ENCODE data around the gene OCA2.

Gene OCA2

DNA sequence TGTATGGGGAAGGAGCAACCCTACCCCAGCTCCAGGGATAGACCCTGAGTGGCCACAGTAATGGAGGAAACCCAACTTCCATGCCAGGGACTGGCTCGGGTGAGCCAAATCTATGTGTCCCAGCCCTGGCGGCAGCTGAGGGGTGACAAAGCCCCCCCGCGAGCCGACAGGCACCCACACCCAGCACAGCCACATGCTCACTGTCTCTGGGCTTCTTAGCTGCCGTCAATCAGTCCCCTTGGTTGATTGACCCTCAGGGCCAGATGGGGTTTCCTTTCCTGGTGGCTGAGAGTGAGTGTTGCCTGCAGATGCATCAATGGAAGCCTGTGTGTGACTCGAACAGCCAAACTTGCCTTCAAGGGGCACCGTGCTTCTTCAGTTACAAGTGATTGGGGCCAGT is 2.1 kb upstream of the OCA2 start:
- no peak overlapping the region for H3K27ac ChIP-seq (ENCODE audit: low read length)
- peaks cover 50% of the 10 kb centered on the region for H3K27me3 ChIP-seq (ENCODE audit: low read depth, low read length)
- H3K4me3 ChIP-seq (ENCODE audit: low read depth in 1 of 2, low read length in 2 of 2) = no peak overlapping the region
- H3K4me1 ChIP-seq (ENCODE audit: control insufficient read depth in 1 of 2, insufficient read depth in 2 of 2, low read length in 2 of 2) = peaks cover 0 to 23% of the 10 kb centered on the region in 2 donors
- H3K36me3 ChIP-seq (ENCODE audit: control insufficient read depth in 1 of 2, insufficient read depth in 2 of 2, low read length in 2 of 2) = no peaks in the 10 kb centered on the region
- H3K9me3 ChIP-seq (ENCODE audit: control insufficient read depth in 1 of 2, low read length in 2 of 2) = no peaks in the 10 kb centered on the region

DNA sequence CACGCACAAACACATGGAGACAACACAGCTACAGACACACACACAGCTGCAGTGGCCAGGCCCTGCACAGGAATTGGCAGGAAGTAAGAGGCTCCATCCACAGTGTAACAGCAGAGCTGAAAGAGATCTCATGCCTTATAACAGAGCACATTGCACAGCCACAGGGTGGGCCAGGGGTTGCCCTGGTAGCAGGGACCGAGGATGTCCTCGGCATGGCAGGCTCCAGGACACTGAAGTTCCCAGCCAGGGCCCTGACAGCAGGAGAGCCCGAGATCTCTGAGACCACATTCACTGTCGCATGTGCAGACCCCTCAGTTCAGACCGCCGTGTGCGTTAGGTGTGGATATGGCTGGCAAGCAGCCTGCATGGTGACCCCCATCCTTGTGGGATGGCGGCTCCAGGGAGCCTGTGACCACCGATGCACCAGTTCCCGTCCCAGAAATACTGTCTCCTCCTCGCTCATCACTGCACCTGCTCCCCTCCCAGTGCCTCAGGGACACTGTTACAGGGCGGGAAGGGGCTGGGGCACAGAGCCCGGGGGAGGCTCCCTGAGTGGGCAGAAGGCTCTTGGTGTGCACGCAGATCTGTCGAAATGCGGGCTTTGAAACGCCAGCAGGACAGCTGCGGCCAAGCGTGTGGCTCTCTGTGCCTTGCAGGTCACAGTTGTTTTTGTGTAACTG is 1.5 kb upstream of the OCA2 start:
- Histone ChIP-seq H3K9me3 (ENCODE audit: control insufficient read depth in 1 of 2, low read length in 2 of 2) (no peaks in the 10 kb centered on the region), H3K36me3 (ENCODE audit: control insufficient read depth in 1 of 2, insufficient read depth in 2 of 2, low read length in 2 of 2) (no peaks in the 10 kb centered on the region), H3K27me3 (ENCODE audit: low read depth, low read length) (peaks cover 49% of the 10 kb centered on the region), H3K4me3 (ENCODE audit: low read depth in 1 of 2, low read length in 2 of 2) (no peak overlapping the region), H3K4me1 (ENCODE audit: control insufficient read depth in 1 of 2, insufficient read depth in 2 of 2, low read length in 2 of 2) (peaks cover 0 to 27% of the 10 kb centered on the region in 2 donors), H3K27ac (ENCODE audit: low read length) (no peak overlapping the region)

DNA sequence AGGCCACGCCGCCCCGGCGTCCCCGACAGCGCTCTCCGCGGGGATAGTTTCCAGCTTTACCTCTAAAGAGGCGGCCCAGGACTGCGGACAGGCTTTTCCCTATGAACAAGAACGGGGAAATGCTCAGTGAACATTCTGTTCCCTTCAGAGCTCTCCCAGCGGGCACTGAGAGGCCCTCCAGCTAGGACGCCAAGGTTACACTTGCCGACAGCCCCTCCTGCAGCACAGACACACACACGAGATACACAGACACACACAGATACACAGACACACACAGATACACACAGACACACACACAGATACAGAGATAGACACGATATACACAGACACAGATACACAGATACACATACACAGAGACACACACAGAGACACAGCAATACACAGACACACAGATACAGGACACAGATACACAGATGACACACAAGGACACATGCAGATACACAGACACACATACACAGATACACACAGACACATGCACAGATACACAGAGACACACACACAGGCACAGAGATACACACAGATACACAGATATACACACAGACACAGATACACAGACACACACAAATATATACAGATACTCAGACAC is 533 bp upstream of the OCA2 start:
- no peaks in the 10 kb centered on the region for H3K9me3 ChIP-seq (ENCODE audit: control insufficient read depth in 1 of 2, low read length in 2 of 2)
- peaks cover 0 to 37% of the 10 kb centered on the region in 2 donors for H3K4me1 ChIP-seq (ENCODE audit: control insufficient read depth in 1 of 2, insufficient read depth in 2 of 2, low read length in 2 of 2)
- no peaks in the 10 kb centered on the region for H3K36me3 ChIP-seq (ENCODE audit: control insufficient read depth in 1 of 2, insufficient read depth in 2 of 2, low read length in 2 of 2)
- H3K27ac ChIP-seq (ENCODE audit: low read length) = no peak overlapping the region
- peaks cover 47% of the 10 kb centered on the region for H3K27me3 ChIP-seq (ENCODE audit: low read depth, low read length)
- H3K4me3 ChIP-seq (ENCODE audit: low read depth in 1 of 2, low read length in 2 of 2) = no peak overlapping the region

DNA sequence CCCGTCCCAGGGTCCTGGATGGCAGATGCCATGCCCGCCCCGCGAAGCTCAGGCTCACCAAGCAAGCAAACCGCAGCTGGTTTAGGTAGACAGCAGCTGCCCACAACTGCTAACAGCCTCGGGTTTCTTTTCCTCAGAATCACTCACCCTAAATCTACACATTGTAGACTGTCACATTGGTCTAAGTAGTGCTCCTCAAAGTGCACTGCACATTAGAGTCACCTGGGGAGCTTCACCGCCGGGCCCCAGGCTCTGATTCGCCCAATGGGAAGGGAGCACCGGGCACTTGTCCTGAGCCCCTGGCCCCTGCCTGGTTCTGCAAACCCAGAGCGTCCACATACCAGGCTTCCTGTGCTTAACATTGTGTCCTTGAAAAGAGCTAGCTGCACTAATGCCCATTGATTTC is 752 bp downstream of the OCA2 start:
- H3K36me3 ChIP-seq (ENCODE audit: control insufficient read depth in 1 of 2, insufficient read depth in 2 of 2, low read length in 2 of 2) = no peaks in the 10 kb centered on the region
- H3K4me3 ChIP-seq (ENCODE audit: low read depth in 1 of 2, low read length in 2 of 2) = no peak overlapping the region
- peaks cover 57% of the 10 kb centered on the region for H3K27me3 ChIP-seq (ENCODE audit: low read depth, low read length)
- peaks cover 0 to 42% of the 10 kb centered on the region in 2 donors for H3K4me1 ChIP-seq (ENCODE audit: control insufficient read depth in 1 of 2, insufficient read depth in 2 of 2, low read length in 2 of 2)
- H3K27ac ChIP-seq (ENCODE audit: low read length) = no peak overlapping the region
- H3K9me3 ChIP-seq (ENCODE audit: control insufficient read depth in 1 of 2, low read length in 2 of 2) = no peaks in the 10 kb centered on the region

DNA sequence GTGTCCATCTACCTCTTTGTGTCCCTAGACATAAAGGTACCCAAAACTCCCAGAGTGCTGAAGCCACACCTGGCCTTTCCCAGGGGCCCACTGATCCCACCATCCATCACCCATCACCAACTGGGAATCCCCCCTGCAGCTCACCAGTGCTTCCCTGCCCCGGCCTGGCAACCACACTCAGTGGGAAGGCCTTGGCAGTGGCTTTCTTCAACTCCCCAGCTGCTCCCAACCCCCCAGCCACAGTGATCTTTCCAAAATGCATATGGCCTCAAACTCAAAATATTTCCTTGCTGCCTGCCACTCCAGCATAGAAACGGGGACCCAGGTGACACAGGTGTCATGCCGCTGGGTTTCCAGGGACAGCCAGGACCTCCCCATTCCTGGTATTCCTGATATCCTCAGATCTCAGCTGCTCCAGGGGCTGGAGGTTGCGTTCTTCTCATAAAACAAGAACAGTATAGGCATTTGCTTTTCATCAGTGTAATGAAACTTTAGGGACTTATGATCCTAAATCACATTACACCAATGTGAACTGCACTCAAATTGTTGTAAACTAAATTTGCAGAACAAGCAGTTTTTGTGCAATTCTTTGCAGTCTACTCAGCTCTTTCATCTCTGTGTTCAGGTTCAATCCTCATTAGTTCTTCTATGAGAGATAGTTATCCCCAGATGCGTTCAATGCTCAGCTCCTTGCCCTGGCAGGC is 1.3 kb downstream of the OCA2 start:
- Histone ChIP-seq H3K4me1 (ENCODE audit: control insufficient read depth in 1 of 2, insufficient read depth in 2 of 2, low read length in 2 of 2) (peaks cover 0 to 42% of the 10 kb centered on the region in 2 donors), H3K27ac (ENCODE audit: low read length) (no peak overlapping the region), H3K9me3 (ENCODE audit: control insufficient read depth in 1 of 2, low read length in 2 of 2) (no peaks in the 10 kb centered on the region), H3K36me3 (ENCODE audit: control insufficient read depth in 1 of 2, insufficient read depth in 2 of 2, low read length in 2 of 2) (no peaks in the 10 kb centered on the region), H3K4me3 (ENCODE audit: low read depth in 1 of 2, low read length in 2 of 2) (no peak overlapping the region), H3K27me3 (ENCODE audit: low read depth, low read length) (peaks cover 57% of the 10 kb centered on the region)

DNA sequence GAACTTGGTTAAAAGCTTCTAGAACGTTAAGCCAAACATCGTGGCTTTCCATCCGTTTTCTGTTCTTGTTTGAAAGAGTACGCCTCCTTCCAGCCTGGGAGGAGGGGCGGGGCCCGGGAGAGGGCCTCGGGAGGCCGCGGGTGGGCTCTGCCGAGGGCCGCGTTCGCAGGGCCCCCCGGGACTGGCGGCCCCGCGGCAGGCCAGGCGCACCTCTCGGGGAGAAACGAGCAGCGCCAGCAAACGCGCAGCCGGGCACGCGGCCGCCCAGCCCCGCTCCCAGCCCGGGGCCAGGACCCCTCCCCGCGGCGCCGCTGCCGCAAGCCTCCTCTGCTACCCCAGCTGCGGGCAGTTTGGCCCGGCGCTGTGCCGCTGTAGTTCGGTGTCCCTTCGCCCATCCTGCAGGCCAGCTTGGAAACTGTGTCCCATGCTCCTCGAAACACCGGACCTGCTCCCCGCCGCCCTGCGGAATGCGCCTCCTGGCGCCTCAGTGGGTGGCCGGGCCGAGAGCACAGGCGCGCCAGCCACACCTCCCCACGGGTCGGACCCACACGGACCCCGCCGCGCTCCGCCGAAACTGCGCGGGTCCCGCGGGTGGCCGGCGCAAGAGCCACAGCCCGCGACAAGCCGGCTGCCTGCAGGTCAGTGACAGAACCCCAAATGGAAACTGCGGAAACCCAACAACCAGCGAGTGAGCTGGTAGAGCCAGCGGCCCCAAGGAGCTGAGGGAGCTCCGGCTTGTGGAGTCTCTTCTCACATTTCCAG is 2.3 kb downstream of the OCA2 start:
- Histone ChIP-seq H3K4me3 (ENCODE audit: low read depth in 1 of 2, low read length in 2 of 2) (peak overlapping the region; percentile 61 to 78), H3K9me3 (ENCODE audit: control insufficient read depth in 1 of 2, low read length in 2 of 2) (no peaks in the 10 kb centered on the region), H3K27me3 (ENCODE audit: low read depth, low read length) (peaks cover 57% of the 10 kb centered on the region), H3K4me1 (ENCODE audit: control insufficient read depth in 1 of 2, insufficient read depth in 2 of 2, low read length in 2 of 2) (peaks cover 0 to 42% of the 10 kb centered on the region in 2 donors), H3K27ac (ENCODE audit: low read length) (no peak overlapping the region), H3K36me3 (ENCODE audit: control insufficient read depth in 1 of 2, insufficient read depth in 2 of 2, low read length in 2 of 2) (no peaks in the 10 kb centered on the region)

DNA sequence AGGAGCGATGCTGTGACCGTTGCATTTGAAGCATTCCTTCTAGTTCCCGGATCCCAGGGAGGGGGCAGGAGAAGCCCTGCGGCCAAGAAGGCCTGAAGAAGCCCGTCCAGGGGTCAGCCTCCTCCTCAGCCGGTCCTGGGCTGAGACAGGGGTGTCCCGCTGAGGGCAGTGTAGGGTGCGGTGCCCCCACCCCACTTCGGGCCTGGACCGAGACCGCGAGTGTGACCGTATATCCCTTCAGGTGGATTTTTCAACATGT is 2.8 kb downstream of the OCA2 start:
- H3K27ac ChIP-seq (ENCODE audit: low read length) = no peak overlapping the region
- H3K9me3 ChIP-seq (ENCODE audit: control insufficient read depth in 1 of 2, low read length in 2 of 2) = peaks cover 0 to 5% of the 10 kb centered on the region in 2 donors
- H3K4me1 ChIP-seq (ENCODE audit: control insufficient read depth in 1 of 2, insufficient read depth in 2 of 2, low read length in 2 of 2) = peaks cover 0 to 42% of the 10 kb centered on the region in 2 donors
- peak overlapping the region; percentile 61 to 78 for H3K4me3 ChIP-seq (ENCODE audit: low read depth in 1 of 2, low read length in 2 of 2)
- H3K27me3 ChIP-seq (ENCODE audit: low read depth, low read length) = peaks cover 55% of the 10 kb centered on the region
- no peaks in the 10 kb centered on the region for H3K36me3 ChIP-seq (ENCODE audit: control insufficient read depth in 1 of 2, insufficient read depth in 2 of 2, low read length in 2 of 2)

DNA sequence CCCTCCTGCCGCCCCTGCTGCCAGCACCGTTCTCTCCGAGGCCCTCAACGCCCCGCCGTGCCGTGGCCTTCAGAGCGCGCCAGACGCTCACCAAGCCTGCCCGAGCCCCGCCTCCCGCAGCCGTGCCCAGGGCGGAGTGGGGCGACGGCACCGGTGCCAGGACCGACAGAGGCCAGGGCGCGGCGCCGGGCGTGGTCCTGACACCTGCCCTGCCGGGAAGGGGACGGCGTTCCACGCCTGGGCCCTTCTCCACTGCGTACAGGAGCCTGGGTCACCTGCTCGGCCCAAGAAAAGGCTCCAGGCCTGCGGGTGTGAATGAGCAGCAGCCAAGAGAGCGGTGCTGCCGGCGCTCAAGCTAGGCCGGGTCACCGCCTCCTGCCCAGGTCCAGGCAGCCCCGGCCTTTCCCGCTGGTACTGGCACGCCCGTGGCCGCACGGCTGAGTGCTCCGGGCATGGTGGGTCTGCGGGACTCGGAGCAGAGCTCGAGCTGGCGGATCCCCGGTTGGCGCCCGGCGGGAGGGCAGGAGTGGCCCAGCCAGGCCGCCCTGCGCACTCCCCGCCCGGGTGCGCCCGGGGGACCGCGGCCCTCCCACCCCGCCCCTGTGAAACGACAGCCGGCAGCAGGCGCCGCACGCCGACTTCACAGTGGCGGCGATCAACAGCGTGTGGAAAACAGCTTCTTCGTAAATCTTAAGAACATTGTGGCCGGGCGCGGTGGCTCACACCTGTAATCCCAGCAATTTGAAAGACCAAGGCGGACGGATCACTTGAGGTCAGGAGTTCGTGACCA is 4.2 kb downstream of the OCA2 start:
- peaks cover 0 to 42% of the 10 kb centered on the region in 2 donors for H3K4me1 ChIP-seq (ENCODE audit: control insufficient read depth in 1 of 2, insufficient read depth in 2 of 2, low read length in 2 of 2)
- H3K36me3 ChIP-seq (ENCODE audit: control insufficient read depth in 1 of 2, insufficient read depth in 2 of 2, low read length in 2 of 2) = no peaks in the 10 kb centered on the region
- H3K27me3 ChIP-seq (ENCODE audit: low read depth, low read length) = peaks cover 41% of the 10 kb centered on the region
- H3K4me3 ChIP-seq (ENCODE audit: low read depth in 1 of 2, low read length in 2 of 2) = peak overlapping the region; percentile 61 to 78
- no peak overlapping the region for H3K27ac ChIP-seq (ENCODE audit: low read length)
- peaks cover 7 to 8% of the 10 kb centered on the region in 2 donors for H3K9me3 ChIP-seq (ENCODE audit: control insufficient read depth in 1 of 2, low read length in 2 of 2)

DNA sequence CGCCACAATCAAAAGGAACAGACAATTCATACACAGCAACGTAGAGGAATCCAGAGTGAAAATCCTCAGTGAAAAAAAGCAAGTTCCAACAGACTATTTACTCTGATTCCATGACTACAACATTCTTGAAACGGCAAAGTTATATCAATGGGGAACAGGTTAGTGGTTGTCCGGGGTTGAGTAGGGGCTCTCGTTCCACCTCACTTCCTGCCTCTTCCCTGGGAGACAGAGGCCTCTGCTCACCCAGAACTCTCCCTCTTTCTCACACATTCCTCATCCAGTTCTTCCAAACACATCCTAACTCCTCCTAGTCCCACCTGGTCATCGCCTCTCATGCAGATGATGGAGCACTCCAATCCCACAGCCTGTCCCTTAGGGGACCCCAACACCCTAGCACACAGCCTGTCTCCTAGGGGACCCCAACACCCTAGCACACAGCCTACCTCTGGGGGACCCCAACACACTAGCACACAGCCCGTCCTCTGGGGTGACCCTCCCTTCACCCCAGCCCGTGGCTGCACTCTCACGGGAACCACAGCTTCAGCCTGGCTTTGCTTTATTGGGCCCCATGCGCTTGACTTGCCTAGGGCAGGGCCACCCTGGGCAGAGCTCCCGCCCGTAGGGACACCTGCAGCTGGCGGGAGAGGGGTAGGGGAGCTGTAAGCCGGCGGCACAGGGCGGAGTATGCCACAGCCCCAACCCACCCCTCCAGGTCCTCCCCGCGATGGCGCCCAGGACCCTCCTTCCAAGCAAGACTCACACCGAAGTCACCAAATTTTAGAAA is 5.2 kb downstream of the OCA2 start:
- Histone ChIP-seq H3K9me3 (ENCODE audit: control insufficient read depth in 1 of 2, low read length in 2 of 2) (peaks cover 7 to 8% of the 10 kb centered on the region in 2 donors), H3K4me1 (ENCODE audit: control insufficient read depth in 1 of 2, insufficient read depth in 2 of 2, low read length in 2 of 2) (peaks cover 0 to 36% of the 10 kb centered on the region in 2 donors), H3K4me3 (ENCODE audit: low read depth in 1 of 2, low read length in 2 of 2) (peak overlapping the region in 1 of 2 donors; percentile 78), H3K27ac (ENCODE audit: low read length) (no peak overlapping the region), H3K36me3 (ENCODE audit: control insufficient read depth in 1 of 2, insufficient read depth in 2 of 2, low read length in 2 of 2) (no peaks in the 10 kb centered on the region), H3K27me3 (ENCODE audit: low read depth, low read length) (peaks cover 35% of the 10 kb centered on the region)

DNA sequence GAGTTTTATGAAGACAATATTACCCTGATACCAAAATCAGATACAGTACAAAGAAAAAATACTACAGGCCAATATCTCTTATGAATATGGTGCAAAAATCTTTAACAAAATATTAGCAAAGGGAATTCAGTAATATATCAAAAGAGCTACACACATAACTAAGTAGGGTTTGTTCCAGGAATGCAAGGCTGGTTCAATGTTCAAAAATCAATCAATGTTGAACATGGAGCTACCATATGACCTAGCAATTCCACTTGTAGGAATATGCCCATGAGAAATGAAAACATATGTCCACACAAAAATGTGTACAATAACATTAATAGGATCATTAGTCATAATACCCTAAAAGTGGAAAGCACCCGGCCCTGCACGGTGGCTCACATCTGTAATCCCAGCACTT is 7.8 kb downstream of the OCA2 start:
- peaks cover 15% of the 10 kb centered on the region for H3K27me3 ChIP-seq (ENCODE audit: low read depth, low read length)

More for the DNA sequence above, 7.8 kb downstream of the OCA2 start:
- H3K4me3 ChIP-seq (ENCODE audit: low read depth in 1 of 2, low read length in 2 of 2) = no peak overlapping the region
- peaks cover 0 to 21% of the 10 kb centered on the region in 2 donors for H3K4me1 ChIP-seq (ENCODE audit: control insufficient read depth in 1 of 2, insufficient read depth in 2 of 2, low read length in 2 of 2)
- no peaks in the 10 kb centered on the region for H3K36me3 ChIP-seq (ENCODE audit: control insufficient read depth in 1 of 2, insufficient read depth in 2 of 2, low read length in 2 of 2)
- peaks cover 7 to 8% of the 10 kb centered on the region in 2 donors for H3K9me3 ChIP-seq (ENCODE audit: control insufficient read depth in 1 of 2, low read length in 2 of 2)
- no peak overlapping the region for H3K27ac ChIP-seq (ENCODE audit: low read length)

Data from muscle layer of duodenum (tissue), 2 donors.